ENCODE results near the gene RENBP.

Gene RENBP

GRCh38 chrX:153927922-153928760, 16.3 kb downstream of the RENBP start (continued):
- TF ChIP-seq PRDM1 (tag by site-specific recombination; IDR thresholded peaks at IDR 0.05): peak; percentile 6; the same call in 1 of the 2 replicates
- TF ChIP-seq ZNF792 (tag by site-specific recombination; IDR thresholded peaks at IDR 0.05): no peak
- 0 out of 2 replicates have a peak, but pooled peaks have one; percentile 38 for TF ChIP-seq TRIM28 (IDR thresholded peaks at IDR 0.05; ENCODE audit: borderline replicate concordance, low read length)
- TF ChIP-seq KLF10 (tag by site-specific recombination; IDR thresholded peaks at IDR 0.05): peak; percentile 95
- no peak for TF ChIP-seq ZSCAN4 (tag by site-specific recombination; IDR thresholded peaks at IDR 0.05)
- TF ChIP-seq ZNF473 (tag by site-specific recombination; IDR thresholded peaks at IDR 0.05): no peak
- 0 out of 2 replicates have a peak, but pooled peaks have one; percentile 54 for TF ChIP-seq ZFP69B (tag by site-specific recombination; IDR thresholded peaks at IDR 0.05)
- TF ChIP-seq PATZ1 (tag by site-specific recombination; IDR thresholded peaks at IDR 0.05): peak; percentile 28
- TF ChIP-seq ZNF335 (tag by site-specific recombination; conservative IDR thresholded peaks at IDR 0.05): peak; percentile 79
- TF ChIP-seq ZNF629 (tag by site-specific recombination; IDR thresholded peaks at IDR 0.05): peak; percentile 20; the same call in 1 of the 2 replicates
- TF ChIP-seq ZNF248 (tag by site-specific recombination; IDR thresholded peaks at IDR 0.05): no peak
- TF ChIP-seq ZBTB8A (tag by site-specific recombination; IDR thresholded peaks at IDR 0.05): peak; percentile 97
- TF ChIP-seq ZNF654 (tag by site-specific recombination; IDR thresholded peaks at IDR 0.05; ENCODE audit: low read depth): no peak
- peak; percentile 71 for TF ChIP-seq ZNF121 (tag by site-specific recombination; IDR thresholded peaks at IDR 0.05)
- peak; percentile 98 for TF ChIP-seq ZBTB26 (tag by site-specific recombination; optimal IDR thresholded peaks at IDR 0.05)
- peak; percentile 2; the same call in 1 of the 2 replicates for TF ChIP-seq ZNF146 (tag by site-specific recombination; IDR thresholded peaks at IDR 0.05)
- 0 out of 2 replicates have a peak, but pooled peaks have one; percentile 24 for TF ChIP-seq ZNF2 (tag by site-specific recombination; IDR thresholded peaks at IDR 0.05)
- peak; percentile 70; the same call in 1 of the 2 replicates for TF ChIP-seq ZBTB48 (tag by site-specific recombination; IDR thresholded peaks at IDR 0.05)
- TF ChIP-seq ZNF398 (tag by site-specific recombination; IDR thresholded peaks at IDR 0.05): no peak
- peak; percentile 100 for TF ChIP-seq SP2 (tag by site-specific recombination; IDR thresholded peaks at IDR 0.05)
- TF ChIP-seq ZNF580 (tag by site-specific recombination; IDR thresholded peaks at IDR 0.05): peak; percentile 98
- no peak for TF ChIP-seq ZNF624 (tag by site-specific recombination; IDR thresholded peaks at IDR 0.05)
- peak; percentile 51 for TF ChIP-seq GLIS1 (tag by site-specific recombination; IDR thresholded peaks at IDR 0.05)
- no peak for TF ChIP-seq ZNF239 (tag by site-specific recombination; IDR thresholded peaks at IDR 0.05)
- TF ChIP-seq ZNF692 (tag by site-specific recombination; IDR thresholded peaks at IDR 0.05): peak; percentile 56
- peak; percentile 72 for TF ChIP-seq IKZF3 (tag by site-specific recombination; IDR thresholded peaks at IDR 0.05)
- no peak for TF ChIP-seq ZNF514 (tag by site-specific recombination; IDR thresholded peaks at IDR 0.05)
- 0 out of 2 replicates have a peak, but pooled peaks have one; percentile 45 for TF ChIP-seq ZNF10 (tag by site-specific recombination; IDR thresholded peaks at IDR 0.05)
- TF ChIP-seq ZNF341 (tag by site-specific recombination; IDR thresholded peaks at IDR 0.05; ENCODE audit: low read depth): peak; percentile 19
- TF ChIP-seq ZNF391 (tag by site-specific recombination; IDR thresholded peaks at IDR 0.05; ENCODE audit: borderline replicate concordance, low read depth): no peak
- peak; percentile 28; the same call in 1 of the 2 replicates for TF ChIP-seq KLF7 (tag by site-specific recombination; IDR thresholded peaks at IDR 0.05; ENCODE audit: borderline replicate concordance)
- no peak for TF ChIP-seq ZNF830 (tag by site-specific recombination; IDR thresholded peaks at IDR 0.05; ENCODE audit: low read depth)
- TF ChIP-seq ZNF555 (tag by site-specific recombination; conservative IDR thresholded peaks at IDR 0.05): no peak
